ENCODE data around the gene FOXN1.

DNA sequence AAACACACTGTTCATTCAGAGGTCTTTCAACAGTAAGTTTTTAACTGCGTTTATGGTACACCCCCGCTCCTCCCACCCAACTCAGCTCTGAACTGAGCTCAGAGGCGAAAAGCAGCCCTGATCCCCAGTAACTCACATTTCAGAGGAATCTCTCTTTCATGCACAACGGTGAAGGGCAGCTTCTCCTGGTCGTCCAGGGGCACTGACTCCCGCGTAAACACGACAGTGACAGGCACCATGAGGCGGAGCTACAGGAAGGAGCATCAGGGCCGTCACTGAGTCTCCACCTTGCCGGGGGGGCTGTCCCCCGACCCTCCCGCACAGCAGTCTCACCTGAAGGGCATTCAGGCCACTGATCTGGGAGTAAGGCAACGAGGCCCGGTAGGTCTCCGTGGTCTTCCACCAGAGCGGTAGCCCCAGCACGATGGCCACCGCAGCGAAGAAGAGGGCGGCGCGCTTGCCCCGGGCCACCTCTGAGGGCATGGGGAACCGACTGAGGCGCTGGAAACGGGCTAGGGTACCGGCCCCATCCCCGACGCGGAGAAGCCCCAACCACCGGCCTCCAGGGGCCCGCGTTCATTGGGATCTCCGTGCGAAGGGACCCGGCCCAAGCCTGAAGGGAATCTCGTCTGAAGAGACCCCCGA lies 64.7 kb downstream of the FOXN1 start:
- TF ChIP-seq, protein P1, sequence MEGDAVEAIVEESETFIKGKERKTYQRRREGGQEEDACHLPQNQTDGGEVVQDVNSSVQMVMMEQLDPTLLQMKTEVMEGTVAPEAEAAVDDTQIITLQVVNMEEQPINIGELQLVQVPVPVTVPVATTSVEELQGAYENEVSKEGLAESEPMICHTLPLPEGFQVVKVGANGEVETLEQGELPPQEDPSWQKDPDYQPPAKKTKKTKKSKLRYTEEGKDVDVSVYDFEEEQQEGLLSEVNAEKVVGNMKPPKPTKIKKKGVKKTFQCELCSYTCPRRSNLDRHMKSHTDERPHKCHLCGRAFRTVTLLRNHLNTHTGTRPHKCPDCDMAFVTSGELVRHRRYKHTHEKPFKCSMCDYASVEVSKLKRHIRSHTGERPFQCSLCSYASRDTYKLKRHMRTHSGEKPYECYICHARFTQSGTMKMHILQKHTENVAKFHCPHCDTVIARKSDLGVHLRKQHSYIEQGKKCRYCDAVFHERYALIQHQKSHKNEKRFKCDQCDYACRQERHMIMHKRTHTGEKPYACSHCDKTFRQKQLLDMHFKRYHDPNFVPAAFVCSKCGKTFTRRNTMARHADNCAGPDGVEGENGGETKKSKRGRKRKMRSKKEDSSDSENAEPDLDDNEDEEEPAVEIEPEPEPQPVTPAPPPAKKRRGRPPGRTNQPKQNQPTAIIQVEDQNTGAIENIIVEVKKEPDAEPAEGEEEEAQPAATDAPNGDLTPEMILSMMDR (IDR thresholded peaks at IDR 0.05): no peak
- no peak for TF ChIP-seq EZH2 (IDR thresholded peaks at IDR 0.05)
